Measurements from ENCODE around the gene MYL11.
A peak's percentile ranks its signal among the peaks of the same experiment; 100 is the strongest.

Gene MYL11

GRCh38 chr16:30367349-30368009 is 7.1 kb upstream of the MYL11 start:
- ChIA-PET POLR2A (ENCODE audit: low non-redundant PET) (no interaction called here), CTCF (interaction anchor here (0.6 to 1.1 kb wide), 2 partner anchors 42 to 217 kb away, joined by 3 to 4 read pairs; no protein-coding TSS in a partner anchor)
- H3K27ac ChIP-seq = peak overlapping the region; percentile 88
- TF ChIP-seq CTCF (conservative IDR thresholded peaks at IDR 0.05; ENCODE audit: low read depth) = no peak
- no peak for DNase-seq (ENCODE audit: low spot score)

GRCh38 chr16:30368122-30368791 is 6.3 kb upstream of the MYL11 start:
- DNase-seq (ENCODE audit: low spot score) = peak; percentile 48
- POLR2A ChIA-PET (ENCODE audit: low non-redundant PET) = no interaction called here
- H3K27ac ChIP-seq = peak overlapping the region; percentile 88
- TF ChIP-seq CTCF (conservative IDR thresholded peaks at IDR 0.05; ENCODE audit: low read depth) = no peak
- CTCF ChIA-PET = interaction anchor here (1.1 kb wide), 1 partner anchor 41 kb away, joined by 4 read pairs; no protein-coding TSS in a partner anchor

- peak overlapping the region; percentile 88 for H3K27ac ChIP-seq
- no peak for TF ChIP-seq CTCF (conservative IDR thresholded peaks at IDR 0.05; ENCODE audit: low read depth)
- ChIA-PET CTCF (interaction anchor here (1.1 kb wide), 1 partner anchor 41 kb away, joined by 4 read pairs; no protein-coding TSS in a partner anchor), POLR2A (ENCODE audit: low non-redundant PET) (no interaction called here)
- DNase-seq (ENCODE audit: low spot score) = no peak
Measured at GRCh38 chr16:30368792-30369090, 5.9 kb upstream of the MYL11 start.

- H3K27ac ChIP-seq = peak overlapping the region; percentile 88
- CTCF ChIA-PET = interaction anchor here (0.5 to 1.1 kb wide), 3 partner anchors 9 to 40 kb away, joined by 3 to 4 read pairs (median 4); no protein-coding TSS in a partner anchor
- POLR2A ChIA-PET (ENCODE audit: low non-redundant PET) = no interaction called here
- no peak for DNase-seq (ENCODE audit: low spot score)
- no peak for TF ChIP-seq CTCF (conservative IDR thresholded peaks at IDR 0.05; ENCODE audit: low read depth)
Measured at GRCh38 chr16:30369091-30369937, 5.3 kb upstream of the MYL11 start.

GRCh38 chr16:30369938-30370455 is 4.6 kb upstream of the MYL11 start:
- DNase-seq (ENCODE audit: low spot score) = no peak
- CTCF ChIA-PET = interaction anchor here (0.5 to 0.6 kb wide), 2 partner anchors 8 to 40 kb away, joined by 3 to 4 read pairs; no protein-coding TSS in a partner anchor
- POLR2A ChIA-PET (ENCODE audit: low non-redundant PET) = no interaction called here
- peak overlapping the region; percentile 88 for H3K27ac ChIP-seq
- TF ChIP-seq CTCF (conservative IDR thresholded peaks at IDR 0.05; ENCODE audit: low read depth) = no peak

Data from RWPE1 (cell line).